ENCODE data around the gene ARL6IP5. TPM values are rescaled to one million over a fixed set of nuclear protein-coding genes. Genes with fewer than 3 reads are reported as not detected.

The ARL6IP5 gene
- total and polyA plus RNA-seq, 2 of the 13 experiments (the other 11 are each of a cell fraction or from before 2014, with no cell fraction given) = 23.7 to 29.6 TPM

- Histone ChIP-seq H3K4me2 (ENCODE audit: low read depth, low read length) (no peak overlapping the region), H3K27me3 (ENCODE audit: control insufficient read depth in 1 of 2, insufficient read depth in 2 of 2, low read length in 2 of 2) (peaks cover 0 to 5% of the 10 kb centered on the region in 2 experiments; a peak in 1 of 5 replicates), H3K36me3 (replicated peaks in 1 of 2; ENCODE audit: control insufficient read depth in 1 of 2, insufficient read depth in 2 of 2, low read length in 2 of 2) (no peaks in the 10 kb centered on the region), H4K20me1 (ENCODE audit: insufficient read depth, low read length) (no peaks in the 10 kb centered on the region), H3K4me3 (replicated peaks in 1 of 3; ENCODE audit: insufficient read depth in 1 of 3, low read depth in 2 of 3, low read length in 3 of 3) (no peak overlapping the region), H3K9me3 (ENCODE audit: low read length) (no peaks in the 10 kb centered on the region), H3K27ac (ENCODE audit: extremely low read length, insufficient read depth, low read length) (no peak overlapping the region), H2AFZ (ENCODE audit: low read length) (no peak overlapping the region), H3K79me2 (ENCODE audit: insufficient read depth, low read length) (no peaks in the 10 kb centered on the region), H3K4me1 (ENCODE audit: insufficient read depth, low read length) (no peaks in the 10 kb centered on the region), H3K9ac (ENCODE audit: insufficient read depth, low read depth, low read length) (no peak overlapping the region)
- no peak for FAIRE-seq
- DNase-seq (ENCODE audit: low spot score) = no peak
- no TSS peak for BruUV-seq (replicated peaks)
- CTCF ChIA-PET (ENCODE audit: low intra/inter-chr PET ratio, low total read pairs) = interaction anchor here (0.7 to 2.4 kb wide), 4 partner anchors 185 to 549 kb away, joined by 4 to 18 read pairs (median 6); no protein-coding TSS in a partner anchor
- intact Hi-C loops (cut with micrococcal nuclease; ENCODE audit: unreplicated experiment) = loop anchor here (1.0 to 5.0 kb wide), 3 partner anchors 185 to 304 kb away; no protein-coding TSS in a partner anchor
- in situ Hi-C loops (cut with HindIII; ENCODE audit: extremely low pct_ligation_motif_present, low pct_unique_long_range_greater_than_20kb) = loop anchor here (25.0 kb wide), 1 partner anchor 541 kb away; no protein-coding TSS in a partner anchor
- POLR2A ChIA-PET = no interaction called here
- WGBS (ENCODE audit: low lambda C conversion rate) = 68% methylated on average over 6 of the region's 6 CpGs
- no peak for ATAC-seq
- TF ChIP-seq ETV5 (CRISPR knock-in tag; IDR thresholded peaks at IDR 0.05; ENCODE audit: borderline replicate concordance) (no peak), ZNF367 (CRISPR knock-in tag; IDR thresholded peaks at IDR 0.05; ENCODE audit: borderline replicate concordance) (no peak), KIAA2018 (CRISPR knock-in tag; IDR thresholded peaks at IDR 0.05; ENCODE audit: borderline replicate concordance) (no peak), HOXA5 (CRISPR knock-in tag; IDR thresholded peaks at IDR 0.05) (no peak), NFIB (CRISPR knock-in tag; IDR thresholded peaks at IDR 0.05; ENCODE audit: borderline replicate concordance) (no peak), HOXA3 (CRISPR knock-in tag; IDR thresholded peaks at IDR 0.05) (no peak), ZEB1 (IDR thresholded peaks at IDR 0.05; ENCODE audit: insufficient replicate concordance, low read depth) (no peak), ZNF232 (CRISPR knock-in tag; IDR thresholded peaks at IDR 0.05; ENCODE audit: borderline replicate concordance) (no peak), RCOR2 (CRISPR knock-in tag; IDR thresholded peaks at IDR 0.05) (no peak), ZNF792 (CRISPR knock-in tag; IDR thresholded peaks at IDR 0.05) (no peak), HBP1 (CRISPR knock-in tag; IDR thresholded peaks at IDR 0.05; ENCODE audit: low read depth) (no peak), ZNF343 (CRISPR knock-in tag; IDR thresholded peaks at IDR 0.05) (no peak), ZNF263 (CRISPR knock-in tag; IDR thresholded peaks at IDR 0.05) (no peak), ZBTB44 (CRISPR knock-in tag; IDR thresholded peaks at IDR 0.05) (no peak)
Observed at GRCh38 chr3:69121513-69121912, 36.8 kb downstream of the ARL6IP5 start.

All from HepG2 (cell line).